HEK293 (cell line): Measurements from ENCODE around the gene FER1L5.
A peak's percentile ranks its signal among the peaks of the same experiment; 100 is the strongest.

Experiments
- GLI2 ChIP-seq: fragments of 450-650 bp; formaldehyde crosslinking; IDR thresholded peaks from 2 replicates; pipeline ENCODE4; 2017; ENCODE audit warnings: missing biosample characterization, missing genetic modification characterization, low read depth, borderline replicate concordance
- KLF1 ChIP-seq: fragments of 450-650 bp; formaldehyde crosslinking; IDR thresholded peaks from 2 replicates; pipeline ENCODE4 v1.5.1; 2016; ENCODE audit warnings: missing biosample characterization, missing genetic modification characterization
- KLF7 ChIP-seq: fragments of 450-650 bp; formaldehyde crosslinking; IDR thresholded peaks from 2 replicates; pipeline ENCODE4 v1.5.1; 2016; ENCODE audit warnings: missing biosample characterization, missing genetic modification characterization, borderline replicate concordance
- KLF8 ChIP-seq: fragments of 450-650 bp; formaldehyde crosslinking; IDR thresholded peaks from 2 replicates; pipeline ENCODE4 v1.5.1; 2016; ENCODE audit warnings: missing biosample characterization, missing genetic modification characterization
- PRDM10 ChIP-seq: fragments of 450-650 bp; formaldehyde crosslinking; IDR thresholded peaks from 2 replicates; pipeline ENCODE4 v1.5.1; 2016; ENCODE audit warnings: missing biosample characterization, missing genetic modification characterization
- TRIM28 ChIP-seq: IDR thresholded peaks from 2 replicates; pipeline ENCODE4 v1.6.1; 2011; ENCODE audit warnings: low read length, control low read depth, borderline replicate concordance
- WT1 ChIP-seq: fragments of 450-650 bp; formaldehyde crosslinking; IDR thresholded peaks from 2 replicates; pipeline ENCODE4 v1.5.1; 2016; ENCODE audit warnings: missing biosample characterization, missing genetic modification characterization
- ZBTB7A ChIP-seq: fragments of 450-650 bp; formaldehyde crosslinking; IDR thresholded peaks from 2 replicates; pipeline ENCODE4 v1.5.1; 2016; ENCODE audit warnings: low read depth, missing biosample characterization, missing genetic modification characterization
- ZEB2 ChIP-seq: fragments of 450-650 bp; formaldehyde crosslinking; IDR thresholded peaks from 2 replicates; pipeline ENCODE4 v1.5.1; 2016; ENCODE audit warnings: missing biosample characterization, missing genetic modification characterization
- ZFP41 ChIP-seq: fragments of 450-650 bp; formaldehyde crosslinking; IDR thresholded peaks from 2 replicates; pipeline ENCODE4 v1.5.1; 2016; ENCODE audit warnings: missing biosample characterization, missing genetic modification characterization, borderline replicate concordance
- ZIC2 ChIP-seq: fragments of 450-650 bp; formaldehyde crosslinking; IDR thresholded peaks from 2 replicates; pipeline ENCODE4 v1.5.1; 2016; ENCODE audit warnings: missing biosample characterization, missing genetic modification characterization
- ZNF132 ChIP-seq: fragments of 450-650 bp; formaldehyde crosslinking; IDR thresholded peaks from 2 replicates; pipeline ENCODE4 v1.5.1; 2017; ENCODE audit warnings: missing biosample characterization, missing genetic modification characterization, borderline replicate concordance
- ZNF133 ChIP-seq: fragments of 450-650 bp; formaldehyde crosslinking; IDR thresholded peaks from 2 replicates; pipeline ENCODE4 v1.5.1; 2016; ENCODE audit warnings: missing biosample characterization, missing genetic modification characterization
- ZNF202 ChIP-seq: fragments of 450-650 bp; formaldehyde crosslinking; IDR thresholded peaks from 2 replicates; pipeline ENCODE4 v1.5.1; 2016; ENCODE audit warnings: missing biosample characterization, missing genetic modification characterization, borderline replicate concordance
- ZNF311 ChIP-seq: fragments of 450-650 bp; formaldehyde crosslinking; IDR thresholded peaks from 2 replicates; pipeline ENCODE4 v1.5.1; 2017; ENCODE audit warnings: missing biosample characterization, missing genetic modification characterization, borderline replicate concordance
- ZNF341 ChIP-seq: fragments of 450-650 bp; formaldehyde crosslinking; IDR thresholded peaks from 2 replicates; pipeline ENCODE4; 2016; ENCODE audit warnings: low read depth, missing biosample characterization, missing genetic modification characterization
- ZNF366 ChIP-seq: fragments of 450-650 bp; formaldehyde crosslinking; conservative IDR thresholded peaks from 2 replicates; pipeline ENCODE4 v1.5.1; 2016; ENCODE audit warnings: missing biosample characterization, missing genetic modification characterization
- ZNF391 ChIP-seq: fragments of 450-650 bp; formaldehyde crosslinking; IDR thresholded peaks from 2 replicates; pipeline ENCODE4 v1.5.1; 2016; ENCODE audit warnings: low read depth, missing biosample characterization, missing genetic modification characterization, borderline replicate concordance
- ZNF521 ChIP-seq: fragments of 450-650 bp; formaldehyde crosslinking; IDR thresholded peaks from 2 replicates; pipeline ENCODE4 v1.5.1; 2017; ENCODE audit warnings: missing biosample characterization, mild to moderate bottlenecking, missing genetic modification characterization
- ZNF560 ChIP-seq: fragments of 450-650 bp; formaldehyde crosslinking; IDR thresholded peaks from 2 replicates; pipeline ENCODE4 v1.5.1; 2017; ENCODE audit warnings: missing biosample characterization, missing genetic modification characterization, borderline replicate concordance
- ZNF792 ChIP-seq: fragments of 450-650 bp; formaldehyde crosslinking; IDR thresholded peaks from 2 replicates; pipeline ENCODE4 v1.5.1; 2016; ENCODE audit warnings: missing biosample characterization, missing genetic modification characterization
- ZSCAN23 ChIP-seq: fragments of 450-650 bp; formaldehyde crosslinking; IDR thresholded peaks from 2 replicates; pipeline ENCODE4 v1.5.1; 2016; ENCODE audit warnings: missing biosample characterization, missing genetic modification characterization
- TF ChIP-seq, protein P1 (sequence below): fragments of 450-650 bp; formaldehyde crosslinking; IDR thresholded peaks from 2 replicates; pipeline ENCODE4 v1.5.1; 2016; ENCODE audit warnings: missing biosample characterization, missing genetic modification characterization
- TF ChIP-seq, protein P2 (sequence below): fragments of 450-650 bp; formaldehyde crosslinking; IDR thresholded peaks from 2 replicates; pipeline ENCODE4 v1.5.1; 2017; ENCODE audit warnings: missing biosample characterization, mild to moderate bottlenecking, missing genetic modification characterization, moderate library complexity
- TF ChIP-seq, protein P3 (sequence below): fragments of 450-650 bp; formaldehyde crosslinking; IDR thresholded peaks from 2 replicates; pipeline ENCODE4 v1.5.1; 2016; ENCODE audit warnings: missing biosample characterization, missing genetic modification characterization
- TF ChIP-seq, protein P4 (sequence below): fragments of 450-650 bp; formaldehyde crosslinking; IDR thresholded peaks from 2 replicates; pipeline ENCODE4; 2016; ENCODE audit warnings: missing biosample characterization, missing genetic modification characterization
- TF ChIP-seq, protein P5 (sequence below): fragments of 450-650 bp; IDR thresholded peaks from 2 replicates; pipeline ENCODE4 v1.5.1; 2018; ENCODE audit warnings: missing biosample characterization, mild to moderate bottlenecking, missing genetic modification characterization

Gene FER1L5

DNA sequence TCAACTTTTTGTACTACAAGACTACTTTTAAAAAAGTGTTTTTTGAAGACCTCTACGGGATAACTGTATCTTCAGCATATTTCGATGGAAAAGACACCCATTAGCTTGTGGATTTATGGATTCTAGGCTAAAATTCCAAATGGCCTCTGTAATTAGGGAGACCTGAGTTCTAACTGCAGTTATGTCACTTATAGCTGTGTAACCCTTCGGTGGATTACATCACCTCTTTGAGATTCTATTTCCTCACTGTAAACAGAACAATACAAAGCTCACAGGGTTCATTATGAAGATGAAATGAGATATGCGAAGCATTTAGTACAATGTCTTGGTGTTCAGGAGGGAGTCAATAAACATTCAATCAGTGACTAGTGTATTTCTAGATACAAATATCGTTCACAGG is 73.1 kb downstream of the FER1L5 start (continued):
- TF ChIP-seq, protein P1, sequence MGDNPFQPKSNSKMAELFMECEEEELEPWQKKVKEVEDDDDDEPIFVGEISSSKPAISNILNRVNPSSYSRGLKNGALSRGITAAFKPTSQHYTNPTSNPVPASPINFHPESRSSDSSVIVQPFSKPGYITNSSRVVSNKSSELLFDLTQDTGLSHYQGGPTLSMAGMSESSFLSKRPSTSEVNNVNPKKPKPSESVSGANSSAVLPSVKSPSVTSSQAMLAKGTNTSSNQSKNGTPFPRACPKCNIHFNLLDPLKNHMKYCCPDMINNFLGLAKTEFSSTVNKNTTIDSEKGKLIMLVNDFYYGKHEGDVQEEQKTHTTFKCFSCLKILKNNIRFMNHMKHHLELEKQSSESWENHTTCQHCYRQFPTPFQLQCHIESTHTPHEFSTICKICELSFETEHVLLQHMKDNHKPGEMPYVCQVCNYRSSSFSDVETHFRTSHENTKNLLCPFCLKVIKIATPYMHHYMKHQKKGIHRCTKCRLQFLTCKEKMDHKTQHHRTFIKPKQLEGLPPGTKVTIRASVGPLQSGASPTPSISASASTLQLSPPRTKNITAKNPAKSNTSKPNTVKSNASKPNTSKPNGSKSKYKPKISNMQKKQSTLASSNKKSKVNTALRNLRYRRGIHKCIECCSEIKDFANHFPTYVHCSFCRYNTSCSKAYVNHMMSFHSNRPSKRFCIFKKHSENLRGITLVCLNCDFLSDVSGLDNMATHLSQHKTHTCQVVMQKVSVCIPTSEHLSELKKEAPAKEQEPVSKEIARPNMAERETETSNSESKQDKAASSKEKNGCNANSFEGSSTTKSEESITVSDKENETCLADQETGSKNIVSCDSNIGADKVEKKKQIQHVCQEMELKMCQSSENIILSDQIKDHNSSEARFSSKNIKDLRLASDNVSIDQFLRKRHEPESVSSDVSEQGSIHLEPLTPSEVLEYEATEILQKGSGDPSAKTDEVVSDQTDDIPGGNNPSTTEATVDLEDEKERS (tag by site-specific recombination), result no peak
- TF ChIP-seq ZBTB7A (tag by site-specific recombination) (no peak), GLI2 (no peak), KLF7 (no peak), ZEB2 (tag by site-specific recombination) (peak; percentile 87), ZIC2 (tag by site-specific recombination) (no peak), KLF1 (no peak), ZFP41 (no peak), ZNF341 (tag by site-specific recombination) (no peak), ZSCAN23 (tag by site-specific recombination) (0 out of 2 replicates have a peak, but pooled peaks have one; percentile 30), ZNF133 (tag by site-specific recombination) (no peak), WT1 (tag by site-specific recombination) (0 out of 2 replicates have a peak, but pooled peaks have one; percentile 19), ZNF132 (no peak), ZNF311 (tag by site-specific recombination) (no peak), TRIM28 (no peak; the same call in 1 of the 2 replicates), ZNF202 (tag by site-specific recombination) (no peak), ZNF521 (tag by site-specific recombination) (no peak), ZNF366 (peak; percentile 56; the same call in 1 of the 2 replicates), PRDM10 (tag by site-specific recombination) (peak; percentile 44; the same call in 1 of the 2 replicates), KLF8 (no peak), ZNF391 (no peak), ZNF560 (tag by site-specific recombination) (no peak), ZNF792 (tag by site-specific recombination) (no peak)
- TF ChIP-seq, protein P2, sequence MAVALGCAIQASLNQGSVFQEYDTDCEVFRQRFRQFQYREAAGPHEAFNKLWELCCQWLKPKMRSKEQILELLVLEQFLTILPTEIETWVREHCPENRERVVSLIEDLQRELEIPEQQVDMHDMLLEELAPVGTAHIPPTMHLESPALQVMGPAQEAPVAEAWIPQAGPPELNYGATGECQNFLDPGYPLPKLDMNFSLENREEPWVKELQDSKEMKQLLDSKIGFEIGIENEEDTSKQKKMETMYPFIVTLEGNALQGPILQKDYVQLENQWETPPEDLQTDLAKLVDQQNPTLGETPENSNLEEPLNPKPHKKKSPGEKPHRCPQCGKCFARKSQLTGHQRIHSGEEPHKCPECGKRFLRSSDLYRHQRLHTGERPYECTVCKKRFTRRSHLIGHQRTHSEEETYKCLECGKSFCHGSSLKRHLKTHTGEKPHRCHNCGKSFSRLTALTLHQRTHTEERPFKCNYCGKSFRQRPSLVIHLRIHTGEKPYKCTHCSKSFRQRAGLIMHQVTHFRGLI, result no peak
- TF ChIP-seq, protein P3, sequence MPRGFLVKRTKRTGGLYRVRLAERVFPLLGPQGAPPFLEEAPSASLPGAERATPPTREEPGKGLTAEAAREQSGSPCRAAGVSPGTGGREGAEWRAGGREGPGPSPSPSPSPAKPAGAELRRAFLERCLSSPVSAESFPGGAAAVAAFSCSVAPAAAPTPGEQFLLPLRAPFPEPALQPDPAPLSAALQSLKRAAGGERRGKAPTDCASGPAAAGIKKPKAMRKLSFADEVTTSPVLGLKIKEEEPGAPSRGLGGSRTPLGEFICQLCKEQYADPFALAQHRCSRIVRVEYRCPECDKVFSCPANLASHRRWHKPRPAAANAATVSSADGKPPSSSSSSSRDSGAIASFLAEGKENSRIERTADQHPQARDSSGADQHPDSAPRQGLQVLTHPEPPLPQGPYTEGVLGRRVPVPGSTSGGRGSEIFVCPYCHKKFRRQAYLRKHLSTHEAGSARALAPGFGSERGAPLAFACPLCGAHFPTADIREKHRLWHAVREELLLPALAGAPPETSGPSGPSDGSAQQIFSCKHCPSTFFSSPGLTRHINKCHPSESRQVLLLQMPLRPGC (tag by site-specific recombination), result peak; percentile 40; the same call in 1 of the 2 replicates
- TF ChIP-seq, protein P4, sequence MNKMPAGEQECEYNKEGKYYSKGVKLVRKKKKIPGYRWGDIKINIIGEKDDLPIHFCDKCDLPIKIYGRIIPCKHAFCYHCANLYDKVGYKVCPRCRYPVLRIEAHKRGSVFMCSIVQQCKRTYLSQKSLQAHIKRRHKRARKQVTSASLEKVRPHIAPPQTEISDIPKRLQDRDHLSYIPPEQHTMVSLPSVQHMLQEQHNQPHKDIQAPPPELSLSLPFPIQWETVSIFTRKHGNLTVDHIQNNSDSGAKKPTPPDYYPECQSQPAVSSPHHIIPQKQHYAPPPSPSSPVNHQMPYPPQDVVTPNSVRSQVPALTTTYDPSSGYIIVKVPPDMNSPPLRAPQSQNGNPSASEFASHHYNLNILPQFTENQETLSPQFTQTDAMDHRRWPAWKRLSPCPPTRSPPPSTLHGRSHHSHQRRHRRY (tag by site-specific recombination), result no peak
- TF ChIP-seq, protein P5, sequence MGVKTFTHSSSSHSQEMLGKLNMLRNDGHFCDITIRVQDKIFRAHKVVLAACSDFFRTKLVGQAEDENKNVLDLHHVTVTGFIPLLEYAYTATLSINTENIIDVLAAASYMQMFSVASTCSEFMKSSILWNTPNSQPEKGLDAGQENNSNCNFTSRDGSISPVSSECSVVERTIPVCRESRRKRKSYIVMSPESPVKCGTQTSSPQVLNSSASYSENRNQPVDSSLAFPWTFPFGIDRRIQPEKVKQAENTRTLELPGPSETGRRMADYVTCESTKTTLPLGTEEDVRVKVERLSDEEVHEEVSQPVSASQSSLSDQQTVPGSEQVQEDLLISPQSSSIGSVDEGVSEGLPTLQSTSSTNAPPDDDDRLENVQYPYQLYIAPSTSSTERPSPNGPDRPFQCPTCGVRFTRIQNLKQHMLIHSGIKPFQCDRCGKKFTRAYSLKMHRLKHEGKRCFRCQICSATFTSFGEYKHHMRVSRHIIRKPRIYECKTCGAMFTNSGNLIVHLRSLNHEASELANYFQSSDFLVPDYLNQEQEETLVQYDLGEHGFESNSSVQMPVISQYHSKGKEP (tag by site-specific recombination), result 0 out of 2 replicates have a peak, but pooled peaks have one; percentile 64
